ENCODE measurements around the gene WWC1. TPM values are rescaled to one million over a fixed set of nuclear protein-coding genes. Genes with fewer than 3 reads are reported as not detected.

Gene WWC1
- total RNA-seq, 1 experiment from 2014 or later: not detected

Other genes starting within 250 kb of the WWC1 start
- 61.8 and 69.8 TPM in 2 replicates for gene RARS1, start 194.8 kb downstream of the WWC1 start, total RNA-seq (2014; rRNA removed; shearing (Covaris generic); ENCODE audit: low replicate concordance)
- 1.2 and 3.2 TPM in 2 replicates for gene FBLL1, start 237.7 kb downstream of the WWC1 start, total RNA-seq (2014; rRNA removed; shearing (Covaris generic); ENCODE audit: low replicate concordance)